Measurements from ENCODE around the gene MARS2.
"Not testable (repeated sequence)": the region's sequence is repeated elsewhere in the genome, so short reads cannot be mapped to it uniquely, and the experiment has no call there.

The MARS2 gene

DNA sequence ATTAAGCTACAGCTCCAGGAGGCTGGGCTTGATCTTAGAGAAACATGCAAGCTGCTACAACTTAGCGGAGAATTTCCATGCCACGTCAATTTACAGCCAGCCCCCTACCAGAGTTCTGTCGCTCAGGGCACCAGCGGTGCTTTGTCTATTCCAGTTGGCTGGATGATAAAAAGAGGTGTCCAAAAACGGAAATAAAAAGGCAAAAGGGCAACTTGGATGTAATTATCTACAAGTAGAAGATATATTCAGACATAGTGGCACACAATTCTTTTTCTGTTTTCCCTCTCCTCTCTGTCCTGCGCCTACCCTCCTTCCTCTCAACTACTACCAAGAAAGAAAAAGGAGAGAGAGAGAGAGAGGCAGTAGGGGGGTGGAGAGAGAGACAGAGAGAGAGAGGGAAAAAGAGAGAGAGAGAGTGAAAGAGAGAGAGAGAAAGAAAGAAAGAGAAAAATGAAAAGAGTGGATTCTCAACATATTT is 29.4 kb upstream of the MARS2 start:
- Histone ChIP-seq H4K20me1 (ENCODE audit: insufficient read depth, low read length) (no peaks in the 10 kb centered on the region), H3K79me2 (ENCODE audit: low read length) (no peaks in the 10 kb centered on the region), H3K9me3 (ENCODE audit: insufficient read depth, low read length) (no peaks in the 10 kb centered on the region), H2AFZ (ENCODE audit: low read depth, low read length) (no peak overlapping the region), H3K27ac (ENCODE audit: low read length) (no peak overlapping the region), H3K4me2 (ENCODE audit: low read length) (no peak overlapping the region), H3K36me3 (replicated peaks; ENCODE audit: low read depth, low read length) (no peaks in the 10 kb centered on the region), H3K4me3 (ENCODE audit: low read length) (no peak overlapping the region), H3K27me3 (ENCODE audit: low read depth, low read length) (no peaks in the 10 kb centered on the region), H3K9ac (ENCODE audit: low read length) (no peak overlapping the region), H3K4me1 (ENCODE audit: low read length) (no peaks in the 10 kb centered on the region)
- no peak for TF ChIP-seq EZH2phosphoT487 (IDR thresholded peaks at IDR 0.05; ENCODE audit: low read depth)
- TF ChIP-seq, protein P1, sequence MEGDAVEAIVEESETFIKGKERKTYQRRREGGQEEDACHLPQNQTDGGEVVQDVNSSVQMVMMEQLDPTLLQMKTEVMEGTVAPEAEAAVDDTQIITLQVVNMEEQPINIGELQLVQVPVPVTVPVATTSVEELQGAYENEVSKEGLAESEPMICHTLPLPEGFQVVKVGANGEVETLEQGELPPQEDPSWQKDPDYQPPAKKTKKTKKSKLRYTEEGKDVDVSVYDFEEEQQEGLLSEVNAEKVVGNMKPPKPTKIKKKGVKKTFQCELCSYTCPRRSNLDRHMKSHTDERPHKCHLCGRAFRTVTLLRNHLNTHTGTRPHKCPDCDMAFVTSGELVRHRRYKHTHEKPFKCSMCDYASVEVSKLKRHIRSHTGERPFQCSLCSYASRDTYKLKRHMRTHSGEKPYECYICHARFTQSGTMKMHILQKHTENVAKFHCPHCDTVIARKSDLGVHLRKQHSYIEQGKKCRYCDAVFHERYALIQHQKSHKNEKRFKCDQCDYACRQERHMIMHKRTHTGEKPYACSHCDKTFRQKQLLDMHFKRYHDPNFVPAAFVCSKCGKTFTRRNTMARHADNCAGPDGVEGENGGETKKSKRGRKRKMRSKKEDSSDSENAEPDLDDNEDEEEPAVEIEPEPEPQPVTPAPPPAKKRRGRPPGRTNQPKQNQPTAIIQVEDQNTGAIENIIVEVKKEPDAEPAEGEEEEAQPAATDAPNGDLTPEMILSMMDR (IDR thresholded peaks at IDR 0.05; ENCODE audit: low read depth, low read length), result no peak

DNA sequence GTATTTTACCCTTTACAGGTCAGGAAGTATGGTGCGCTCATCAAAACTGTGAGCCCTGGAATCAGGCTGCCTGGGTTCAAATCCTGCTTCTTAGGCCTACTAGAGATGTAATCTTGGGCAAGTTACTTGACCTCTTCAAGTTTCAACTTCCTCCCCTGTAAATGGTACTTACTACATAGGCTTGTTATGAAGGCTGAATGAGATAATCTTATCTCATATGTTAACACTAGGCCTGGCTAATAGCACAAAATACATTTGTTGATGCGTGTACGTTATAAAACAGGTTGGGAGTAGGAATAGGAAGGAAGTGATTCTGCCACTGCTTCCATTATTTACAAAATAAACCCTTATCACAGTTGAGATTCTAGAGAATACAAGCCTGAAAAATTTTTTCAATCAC is 28.1 kb upstream of the MARS2 start:
- no peaks in the 10 kb centered on the region for H3K27me3 ChIP-seq (ENCODE audit: low read depth, low read length)
- H3K36me3 ChIP-seq (replicated peaks; ENCODE audit: low read depth, low read length), result no peaks in the 10 kb centered on the region
- TF ChIP-seq EZH2phosphoT487 (IDR thresholded peaks at IDR 0.05; ENCODE audit: low read depth), result no peak
- TF ChIP-seq, protein P1 (IDR thresholded peaks at IDR 0.05; ENCODE audit: low read depth, low read length), result no peak
- H3K4me2 ChIP-seq (ENCODE audit: low read length), result no peak overlapping the region
- H3K9ac ChIP-seq (ENCODE audit: low read length), result no peak overlapping the region
- no peaks in the 10 kb centered on the region for H3K79me2 ChIP-seq (ENCODE audit: low read length)
- no peaks in the 10 kb centered on the region for H3K9me3 ChIP-seq (ENCODE audit: insufficient read depth, low read length)
- H3K4me1 ChIP-seq (ENCODE audit: low read length), result no peaks in the 10 kb centered on the region
- no peak overlapping the region for H2AFZ ChIP-seq (ENCODE audit: low read depth, low read length)
- no peaks in the 10 kb centered on the region for H4K20me1 ChIP-seq (ENCODE audit: insufficient read depth, low read length)
- H3K4me3 ChIP-seq (ENCODE audit: low read length), result no peak overlapping the region
- no peak overlapping the region for H3K27ac ChIP-seq (ENCODE audit: low read length)

DNA sequence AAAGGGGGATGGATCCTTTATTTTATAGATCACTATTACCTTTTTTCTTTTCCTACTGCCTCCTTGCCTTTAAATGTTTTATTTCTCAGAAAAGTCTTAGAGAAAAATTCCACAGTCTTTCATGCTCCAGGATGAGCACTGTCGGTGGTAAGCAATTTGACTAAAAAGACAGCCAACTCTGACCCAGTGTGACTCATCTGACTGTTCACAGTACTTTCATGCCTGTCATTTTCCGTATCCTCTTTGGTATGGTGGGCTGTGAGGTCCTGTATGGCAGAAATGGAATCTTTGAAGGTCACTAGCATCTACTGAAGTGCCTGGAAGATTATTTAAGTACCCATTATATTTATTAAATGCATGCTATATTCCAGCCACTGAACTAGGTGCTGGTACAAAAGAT is 27.7 kb upstream of the MARS2 start:
- no peak overlapping the region for H2AFZ ChIP-seq (ENCODE audit: low read depth, low read length)
- H3K36me3 ChIP-seq (replicated peaks; ENCODE audit: low read depth, low read length), result no peaks in the 10 kb centered on the region
- H3K9ac ChIP-seq (ENCODE audit: low read length), result no peak overlapping the region
- H3K27me3 ChIP-seq (ENCODE audit: low read depth, low read length), result no peaks in the 10 kb centered on the region
- TF ChIP-seq, protein P1 (IDR thresholded peaks at IDR 0.05; ENCODE audit: low read depth, low read length), result no peak
- TF ChIP-seq EZH2phosphoT487 (IDR thresholded peaks at IDR 0.05; ENCODE audit: low read depth), result no peak
- no peaks in the 10 kb centered on the region for H4K20me1 ChIP-seq (ENCODE audit: insufficient read depth, low read length)
- no peaks in the 10 kb centered on the region for H3K4me1 ChIP-seq (ENCODE audit: low read length)
- H3K9me3 ChIP-seq (ENCODE audit: insufficient read depth, low read length), result no peaks in the 10 kb centered on the region
- H3K27ac ChIP-seq (ENCODE audit: low read length), result no peak overlapping the region
- H3K4me2 ChIP-seq (ENCODE audit: low read length), result no peak overlapping the region
- H3K4me3 ChIP-seq (ENCODE audit: low read length), result no peak overlapping the region
- no peaks in the 10 kb centered on the region for H3K79me2 ChIP-seq (ENCODE audit: low read length)

DNA sequence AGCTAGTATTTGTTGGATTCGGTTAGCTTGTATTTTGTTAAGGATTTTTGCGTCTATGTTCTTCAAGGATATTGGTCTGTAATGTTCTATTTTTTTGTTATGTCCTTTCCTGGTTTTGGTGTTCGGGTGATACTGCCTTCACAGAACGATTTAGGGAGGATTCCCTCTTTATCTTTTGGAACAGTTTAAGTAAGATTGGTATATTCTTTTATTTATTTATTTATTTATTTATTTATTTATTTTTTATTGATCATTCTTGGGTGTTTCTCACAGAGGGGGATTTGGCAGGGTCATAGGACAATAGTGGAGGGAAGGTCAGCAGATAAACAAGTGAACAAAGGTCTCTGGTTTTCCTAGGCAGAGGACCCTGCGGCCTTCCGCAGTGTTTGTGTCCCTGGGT is 10.0 kb upstream of the MARS2 start:
- not testable (repeated sequence) for H3K4me3 ChIP-seq (ENCODE audit: low read length); H3K9me3 ChIP-seq (ENCODE audit: insufficient read depth, low read length); H3K9ac ChIP-seq (ENCODE audit: low read length); H3K79me2 ChIP-seq (ENCODE audit: low read length); H3K27me3 ChIP-seq (ENCODE audit: low read depth, low read length); H4K20me1 ChIP-seq (ENCODE audit: insufficient read depth, low read length); H3K36me3 ChIP-seq (replicated peaks; ENCODE audit: low read depth, low read length); H2AFZ ChIP-seq (ENCODE audit: low read depth, low read length); H3K27ac ChIP-seq (ENCODE audit: low read length); H3K4me2 ChIP-seq (ENCODE audit: low read length); H3K4me1 ChIP-seq (ENCODE audit: low read length)

- H4K20me1 ChIP-seq (ENCODE audit: insufficient read depth, low read length); H3K79me2 ChIP-seq (ENCODE audit: low read length); H3K27me3 ChIP-seq (ENCODE audit: low read depth, low read length); H3K4me2 ChIP-seq (ENCODE audit: low read length); H2AFZ ChIP-seq (ENCODE audit: low read depth, low read length); H3K27ac ChIP-seq (ENCODE audit: low read length); H3K9ac ChIP-seq (ENCODE audit: low read length); H3K36me3 ChIP-seq (replicated peaks; ENCODE audit: low read depth, low read length); H3K4me3 ChIP-seq (ENCODE audit: low read length); H3K9me3 ChIP-seq (ENCODE audit: insufficient read depth, low read length); H3K4me1 ChIP-seq (ENCODE audit: low read length): not testable (repeated sequence)
These were observed 9.2 kb upstream of the MARS2 start for GRCh38 chr2:197695971-197696370.

DNA sequence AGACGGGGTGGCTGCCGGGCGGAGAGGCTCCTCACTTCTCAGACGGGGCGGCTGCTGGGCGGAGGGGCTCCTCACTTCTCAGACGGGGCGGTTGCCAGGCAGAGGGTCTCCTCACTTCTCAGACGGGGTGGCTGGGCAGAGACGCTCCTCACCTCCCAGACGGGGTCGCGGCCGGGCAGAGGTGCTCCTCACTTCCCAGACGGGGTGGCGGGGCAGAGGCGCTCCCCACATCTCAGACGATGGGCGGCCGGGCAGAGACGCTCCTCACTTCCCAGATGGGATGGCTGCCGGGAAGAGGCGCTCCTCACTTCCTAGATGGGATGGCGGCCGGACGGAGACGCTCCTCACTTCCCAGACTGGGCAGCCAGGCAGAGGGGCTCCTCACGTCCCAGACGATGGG is 8.6 kb upstream of the MARS2 start:
- H3K4me2 ChIP-seq (ENCODE audit: low read length); H3K36me3 ChIP-seq (replicated peaks; ENCODE audit: low read depth, low read length); H2AFZ ChIP-seq (ENCODE audit: low read depth, low read length); H3K27me3 ChIP-seq (ENCODE audit: low read depth, low read length); H3K79me2 ChIP-seq (ENCODE audit: low read length); H3K9ac ChIP-seq (ENCODE audit: low read length); H3K4me1 ChIP-seq (ENCODE audit: low read length); H3K4me3 ChIP-seq (ENCODE audit: low read length); H4K20me1 ChIP-seq (ENCODE audit: insufficient read depth, low read length); H3K27ac ChIP-seq (ENCODE audit: low read length); H3K9me3 ChIP-seq (ENCODE audit: insufficient read depth, low read length): not testable (repeated sequence)

GRCh38 chr2:197699724-197700123 is 5.4 kb upstream of the MARS2 start:
- not testable (repeated sequence) for H3K27me3 ChIP-seq (ENCODE audit: low read depth, low read length); H3K4me2 ChIP-seq (ENCODE audit: low read length); H3K36me3 ChIP-seq (replicated peaks; ENCODE audit: low read depth, low read length); H3K4me1 ChIP-seq (ENCODE audit: low read length); H3K27ac ChIP-seq (ENCODE audit: low read length); H4K20me1 ChIP-seq (ENCODE audit: insufficient read depth, low read length); H3K9me3 ChIP-seq (ENCODE audit: insufficient read depth, low read length); H3K79me2 ChIP-seq (ENCODE audit: low read length); H3K9ac ChIP-seq (ENCODE audit: low read length); H2AFZ ChIP-seq (ENCODE audit: low read depth, low read length); H3K4me3 ChIP-seq (ENCODE audit: low read length)
